HPDE6-E6E7 (cell line): Measurements from ENCODE around the gene NCK2.

ENCODE experiments used
- DNase-seq: peaks from one replicate; pipeline ENCODE4 v3.0.0; 2011; ENCODE audit warnings: missing footprints; ENCODE audit errors: extremely low spot score

Gene NCK2

GRCh38 chr2:105790461-105791149 is 45.9 kb downstream of the NCK2 start:
- DNase-seq, result peak; percentile 23

GRCh38 chr2:105791229-105791628 is 46.5 kb downstream of the NCK2 start:
- no peak for DNase-seq

DNA sequence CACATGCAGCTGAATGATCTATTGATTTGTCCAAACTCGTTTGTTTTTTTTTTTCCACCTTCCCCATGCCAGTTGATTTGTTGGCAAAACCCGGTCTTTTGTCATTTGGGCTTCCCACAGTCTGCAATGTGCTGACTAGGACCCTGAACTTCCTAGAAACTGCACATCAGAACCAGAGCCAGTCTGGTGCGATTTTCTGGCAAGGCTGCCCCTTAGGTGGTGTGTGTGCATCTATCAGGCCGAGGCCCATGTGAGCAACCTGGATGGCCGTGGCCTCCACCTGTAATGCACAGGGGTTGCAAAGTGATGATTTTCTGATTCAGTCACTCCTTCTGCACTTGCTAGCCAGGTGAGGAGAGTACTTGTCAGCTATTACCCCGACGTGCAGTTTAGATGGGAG is 47.8 kb downstream of the NCK2 start:
- no peak for DNase-seq

DNA sequence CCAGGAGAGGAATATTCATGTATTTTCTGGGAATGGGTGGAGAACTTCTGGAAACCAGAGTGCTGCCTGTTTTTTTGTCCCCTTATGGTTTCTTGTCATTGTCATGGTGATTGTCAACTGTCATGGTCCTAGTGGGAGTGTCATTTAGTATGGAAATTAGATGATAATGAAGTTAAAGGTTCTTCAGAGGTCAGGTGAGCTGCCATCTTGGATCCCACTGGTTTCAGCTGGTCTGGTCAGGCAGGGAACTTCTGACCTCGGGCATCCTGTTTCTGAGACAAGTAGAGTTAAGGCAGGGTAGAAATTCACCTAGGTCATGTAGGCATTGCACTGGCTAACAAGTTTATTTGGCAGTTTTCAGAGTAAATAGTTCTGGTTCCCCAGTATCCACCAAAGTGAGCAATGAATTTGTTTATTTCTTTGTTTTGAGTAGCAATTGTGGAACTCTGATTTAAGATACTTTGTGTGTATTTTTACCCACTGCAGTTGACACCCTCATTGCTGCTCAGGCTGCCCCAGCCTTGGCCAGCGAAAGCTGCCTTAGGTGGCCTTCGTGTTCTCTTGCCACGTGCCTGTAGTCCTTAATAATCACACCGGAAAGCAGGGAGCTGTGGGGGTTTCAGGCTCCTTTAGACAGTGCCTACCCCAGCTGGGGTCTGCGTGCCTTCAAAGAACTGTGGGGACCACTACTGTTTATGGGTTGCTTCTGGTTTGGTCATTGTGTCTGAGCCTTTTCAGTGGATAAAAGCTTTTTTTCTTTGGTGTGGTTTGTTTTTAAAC is 48.7 kb downstream of the NCK2 start:
- DNase-seq, result no peak

- no peak for DNase-seq
These were observed 50.3 kb downstream of the NCK2 start for GRCh38 chr2:105794926-105795574.

GRCh38 chr2:105795575-105795934 is 50.8 kb downstream of the NCK2 start:
- DNase-seq, result no peak

DNA sequence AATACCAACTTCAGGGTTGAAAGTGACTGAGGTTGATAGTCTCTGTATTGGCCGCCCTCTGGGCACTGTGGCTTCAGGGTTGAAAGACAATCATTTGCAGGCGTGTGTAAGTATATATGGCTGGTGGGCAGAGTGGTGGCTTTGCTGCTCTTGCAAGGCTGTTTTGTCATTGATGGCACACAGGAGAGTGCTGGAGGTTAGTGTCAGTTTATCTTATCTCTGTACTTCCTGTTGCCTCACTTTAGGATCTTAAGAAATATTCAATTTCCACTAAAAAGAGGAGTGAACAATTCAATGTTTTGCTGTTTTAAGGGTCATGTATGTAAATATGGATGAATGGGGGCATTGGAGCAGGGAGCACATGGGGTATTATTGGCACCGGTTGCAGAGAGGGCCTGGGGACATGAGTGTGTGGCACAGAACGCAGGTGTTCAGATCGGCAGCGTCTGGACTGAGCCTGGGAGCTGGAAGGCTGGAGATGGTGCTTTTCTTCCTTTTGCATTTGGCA is 51.5 kb downstream of the NCK2 start:
- no peak for DNase-seq

DNA sequence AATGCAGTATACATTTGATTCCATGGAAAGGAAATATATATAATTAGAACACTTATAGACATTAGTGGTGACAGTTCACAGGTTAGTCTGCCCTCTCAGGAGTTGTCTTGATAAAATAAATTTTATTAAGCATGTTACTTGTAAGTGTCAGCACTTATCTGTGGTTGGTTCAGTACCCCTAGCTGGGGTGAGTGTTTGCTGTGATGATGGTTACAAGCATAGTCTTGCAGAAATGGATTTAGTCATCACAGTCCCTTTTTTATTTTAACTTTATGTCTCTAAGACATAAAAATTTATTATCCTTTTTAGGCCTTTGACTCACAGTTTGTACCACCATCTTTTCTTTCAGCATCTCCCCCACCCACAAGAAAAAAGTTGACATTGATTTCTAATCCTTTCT is 52.1 kb downstream of the NCK2 start:
- DNase-seq, result no peak

- no peak for DNase-seq
These were observed 52.6 kb downstream of the NCK2 start for GRCh38 chr2:105797298-105797819.

GRCh38 chr2:105798595-105798994 is 53.9 kb downstream of the NCK2 start:
- no peak for DNase-seq

DNA sequence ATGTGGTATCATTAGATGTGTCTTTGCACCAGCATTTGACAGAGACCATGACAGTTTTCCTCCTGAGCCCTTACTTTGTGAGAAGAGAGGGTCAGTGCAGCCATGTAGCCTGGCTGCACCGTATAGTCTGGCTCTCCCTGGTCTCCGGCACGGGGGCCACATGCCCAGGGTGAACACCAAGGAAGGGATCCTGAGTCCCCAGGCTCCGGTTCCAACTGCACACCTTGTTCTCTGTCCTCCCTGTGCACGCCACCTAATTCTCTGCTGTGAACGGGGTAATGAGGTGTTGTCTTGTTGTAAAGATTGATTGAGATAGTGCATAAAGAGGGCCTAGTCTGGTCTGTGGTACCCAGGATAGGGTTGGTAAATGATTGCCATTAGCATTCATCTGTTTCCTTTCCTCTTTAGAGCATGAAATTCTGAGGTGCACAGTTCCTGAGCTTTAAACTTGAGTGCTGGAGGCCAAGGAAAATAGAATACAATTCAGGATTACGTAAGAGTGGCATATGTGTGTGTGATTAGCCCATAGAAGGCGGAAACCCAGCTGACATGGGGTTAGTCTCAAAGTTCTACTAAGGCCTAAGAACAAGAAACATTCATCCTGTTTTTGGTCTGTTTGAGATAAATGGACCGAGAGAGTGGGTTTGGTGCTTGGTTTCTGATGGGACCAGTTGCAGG is 55.5 kb downstream of the NCK2 start:
- no peak for DNase-seq

DNA sequence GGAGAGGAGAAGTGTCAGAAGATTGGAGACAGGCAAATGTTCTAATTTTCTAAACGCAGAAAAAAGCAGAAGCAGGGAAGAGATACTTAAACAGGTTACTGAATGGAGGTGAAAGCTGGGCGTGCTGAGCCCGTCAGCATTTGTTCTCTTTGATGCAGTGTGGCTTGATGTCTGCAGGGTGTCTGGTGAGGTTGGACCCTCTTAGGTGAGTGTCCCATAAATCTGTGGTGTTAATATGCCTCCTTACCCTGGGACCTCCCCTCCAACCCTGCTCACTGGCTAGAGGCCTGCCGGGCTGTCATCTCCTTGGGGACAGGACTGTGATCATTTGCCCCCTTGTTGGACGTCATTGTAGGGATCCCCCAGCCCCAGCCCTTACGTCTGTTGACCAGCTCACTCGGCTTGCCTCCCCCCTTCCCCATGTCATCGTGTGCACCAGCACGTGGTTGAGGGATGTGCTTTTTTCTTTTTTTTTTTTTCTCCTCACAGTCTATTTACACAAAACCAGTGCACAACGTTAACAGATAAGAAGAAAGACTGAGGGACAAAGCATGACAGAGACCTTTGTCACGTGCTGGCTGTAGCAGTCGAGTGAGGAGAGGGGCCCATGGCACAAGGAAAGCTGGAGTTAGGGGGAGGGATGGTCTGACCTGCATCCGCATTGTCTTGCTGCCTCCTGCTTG is 56.4 kb downstream of the NCK2 start:
- no peak for DNase-seq

- DNase-seq, result no peak
These were observed 57.2 kb downstream of the NCK2 start for GRCh38 chr2:105801961-105802360.

DNA sequence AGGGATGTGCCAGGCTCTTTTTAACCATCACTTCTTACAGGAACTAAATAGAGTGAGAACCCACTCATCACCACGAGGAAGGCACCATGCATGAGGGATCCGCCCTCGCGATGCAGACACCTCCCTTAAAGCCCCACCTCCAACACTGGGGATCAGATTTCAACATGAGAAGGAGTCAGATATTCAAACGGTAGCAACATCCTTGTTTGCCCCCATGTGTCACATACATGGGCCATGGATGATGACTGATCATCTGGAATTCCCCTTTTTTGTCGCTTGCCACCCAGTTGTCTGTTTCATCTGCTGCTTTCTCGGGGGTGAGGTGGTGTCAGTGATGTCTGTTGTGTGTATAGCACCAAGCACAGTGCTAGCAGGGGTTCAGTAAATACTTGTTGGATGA is 57.9 kb downstream of the NCK2 start:
- no peak for DNase-seq

DNA sequence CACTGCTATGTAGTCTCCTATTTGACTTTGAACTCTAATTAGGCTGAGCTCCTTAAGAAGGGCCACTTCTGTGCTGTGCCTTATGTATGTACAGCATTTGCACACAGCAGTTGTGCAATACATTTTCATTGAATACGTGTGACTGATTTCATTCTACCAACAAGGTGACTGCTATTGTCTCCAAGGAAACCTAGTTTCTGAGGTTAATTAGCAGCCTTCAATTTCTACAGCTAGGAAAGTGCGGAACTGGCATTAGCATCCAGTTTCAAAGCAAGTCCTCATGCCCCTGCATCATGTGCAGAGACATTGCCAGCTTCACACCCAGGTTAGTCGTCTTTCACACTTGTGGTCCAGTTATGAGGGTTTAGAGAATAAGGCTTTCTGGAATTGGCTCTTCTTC is 58.6 kb downstream of the NCK2 start:
- DNase-seq, result no peak

- DNase-seq, result no peak
These were observed 59.1 kb downstream of the NCK2 start for GRCh38 chr2:105803773-105804172.

DNA sequence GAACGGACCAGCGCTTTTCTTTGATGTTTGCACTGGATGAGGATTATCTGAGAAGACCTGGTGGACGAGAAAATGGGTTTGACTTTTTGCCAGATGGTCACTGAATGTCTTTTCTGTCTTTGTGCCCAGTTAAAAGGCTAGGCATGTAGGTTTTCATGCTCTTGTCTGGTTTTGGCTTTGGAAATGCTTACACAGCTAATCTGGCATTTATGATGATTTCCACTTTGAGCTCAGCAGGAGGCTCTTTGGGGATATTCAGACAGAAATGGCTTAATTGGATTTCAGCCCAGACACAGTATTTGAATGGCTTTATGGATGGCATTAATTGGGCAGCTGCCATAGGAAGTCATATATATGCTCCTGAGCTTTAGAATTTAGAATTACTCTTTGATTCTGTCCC is 59.6 kb downstream of the NCK2 start:
- DNase-seq, result no peak

- no peak for DNase-seq
These were observed 62.3 kb downstream of the NCK2 start for GRCh38 chr2:105806996-105807395.

GRCh38 chr2:105808423-105809096 is 63.8 kb downstream of the NCK2 start:
- no peak for DNase-seq

- DNase-seq, result no peak
These were observed 64.4 kb downstream of the NCK2 start for GRCh38 chr2:105809097-105809473.

DNA sequence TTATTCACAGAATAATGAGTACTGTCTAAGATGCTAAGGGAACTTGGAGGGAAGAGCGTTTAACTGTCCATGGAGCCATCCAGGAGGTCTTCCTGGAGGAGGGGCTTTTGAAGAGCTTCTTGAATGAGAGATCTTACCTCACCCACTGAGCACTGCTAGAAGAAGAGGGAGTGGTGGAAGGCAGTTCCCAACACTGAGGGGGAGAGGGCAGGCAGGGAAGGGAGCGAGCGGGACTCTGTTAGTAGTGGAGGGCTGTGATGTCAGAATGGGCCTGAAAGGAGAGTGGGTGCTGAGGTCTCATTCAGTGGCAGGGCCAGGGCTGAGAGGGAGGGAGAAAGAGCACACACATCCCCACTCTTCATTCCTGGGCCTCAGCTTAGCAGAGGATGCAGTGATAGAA is 65.0 kb downstream of the NCK2 start:
- DNase-seq, result no peak
